T-helper 1 cell treated with Interleukin-12 subunit alpha and Interleukin-12 subunit beta and Interleukin-4 antibody, amounts not matched to agents 30 ng/mL and 1 ng/mL, for 36 hours (primary cell): Measurements from ENCODE around the gene POLR2F. TPM values are rescaled to one million over a fixed set of nuclear protein-coding genes. Genes with fewer than 3 reads are reported as not detected.

ENCODE experiments used
- intact Hi-C: fragments of 100-400 bp; cut with micrococcal nuclease; formaldehyde crosslinking; loops from one replicate; pipeline ENCODE4 v1.15.1; 2024
- total RNA-seq: library from RNA; stranded (reverse); gene quantifications from 2 replicates; pipeline ENCODE4 v1.2.3, GENCODE V29; 2022

POLR2F gene
- total RNA-seq: 71.7 and 75.6 TPM in 2 replicates

DNA sequence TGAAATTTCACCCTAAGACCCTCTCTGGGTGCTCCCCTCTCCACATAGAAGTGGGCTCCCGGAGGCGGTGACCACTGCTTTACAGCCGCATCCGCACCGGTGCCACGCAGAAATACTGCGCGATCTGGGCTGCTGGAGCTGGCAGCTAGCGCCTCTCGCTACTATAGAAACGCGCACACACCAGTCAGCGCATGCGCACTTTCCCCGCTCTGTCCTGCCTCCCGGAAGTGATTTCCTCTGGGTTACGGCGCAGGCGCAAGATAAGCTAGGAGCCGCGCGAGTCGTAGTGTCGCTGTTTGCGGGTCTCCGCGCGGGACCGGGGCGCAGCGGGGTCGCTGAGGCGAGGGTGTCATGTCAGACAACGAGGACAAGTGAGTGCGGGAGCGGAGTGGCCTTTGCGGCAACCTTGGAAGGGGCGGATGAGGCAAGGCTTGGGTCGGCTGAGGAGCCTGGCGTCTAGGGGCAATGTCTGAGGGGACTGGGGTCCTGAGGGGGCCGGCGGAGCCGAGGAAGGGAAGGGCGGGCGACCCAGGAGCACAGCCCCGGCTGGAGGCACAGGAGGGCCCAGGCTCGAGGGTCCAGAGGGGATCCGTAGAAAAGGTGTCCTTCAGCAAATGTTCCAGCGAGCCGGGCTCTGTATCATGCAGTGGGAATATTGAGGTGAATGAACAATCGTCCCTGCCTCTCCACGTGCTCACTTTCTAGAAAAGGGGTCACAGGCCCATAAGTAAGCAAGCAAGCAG, at the start of gene POLR2F, which contains the start of gene C22orf23:
TSS of gene POLR2F (plus strand) at position 263 of the 743 bp plus-strand sequence. CDS start at position 352, 89 bp downstream.
TSS of gene C22orf23 (minus strand) at position 165 of the 743 bp plus-strand sequence. CDS start 452 bp downstream, outside the sequence.
- intact Hi-C loops: loop anchor here (1.0 to 5.0 kb wide), 14 partner anchors 12 to 803 kb away; partner anchors contain the start of genes ANKRD54, CBY1, DMC1 and EIF3L

DNA sequence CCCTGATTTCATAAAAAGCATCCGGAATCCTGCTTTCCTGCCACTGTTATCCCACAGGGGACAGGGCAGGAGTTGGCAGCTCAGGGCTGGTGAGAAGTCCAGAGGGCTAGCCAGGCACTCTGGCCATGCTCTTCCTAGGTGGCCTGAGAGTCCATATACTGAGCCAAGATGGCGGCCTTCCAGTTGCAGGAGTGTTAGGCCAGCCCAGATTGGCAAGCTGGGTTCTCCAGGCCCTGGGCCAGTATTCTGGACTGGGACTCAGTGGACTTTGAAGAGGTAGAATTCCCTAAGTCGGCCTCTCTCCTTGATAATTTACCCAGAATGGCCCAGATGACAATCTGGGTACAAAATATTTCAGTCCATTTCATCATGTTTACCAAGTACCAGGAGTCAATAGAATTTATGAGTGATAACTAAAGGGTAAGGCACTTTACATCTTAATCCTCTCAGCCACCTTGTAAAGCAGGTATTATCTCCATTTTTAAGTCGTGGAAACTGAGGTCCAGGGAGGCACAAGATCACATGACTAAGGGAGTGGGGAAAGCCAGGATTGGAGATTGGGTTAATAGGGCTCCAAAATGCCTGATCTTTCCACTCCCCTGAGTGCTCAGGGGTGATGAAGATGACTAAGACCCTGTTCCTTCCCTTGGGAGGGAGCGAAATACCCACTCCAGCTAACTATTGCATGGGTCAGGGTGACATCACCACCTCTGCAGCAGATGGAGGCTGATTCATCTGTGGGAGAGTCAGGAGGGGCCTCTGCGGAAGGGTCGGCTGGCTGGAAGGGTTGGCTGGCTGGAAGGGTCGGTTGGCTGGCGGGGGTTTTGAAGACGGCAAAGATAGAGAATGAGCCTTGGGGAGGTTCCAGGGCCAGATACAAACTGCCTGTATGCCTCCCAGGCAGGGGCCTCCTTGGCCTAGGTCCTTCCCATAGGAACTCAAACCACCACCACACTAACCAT, 48.6 kb upstream of the POLR2F start:
- intact Hi-C loops: no loop called here

DNA sequence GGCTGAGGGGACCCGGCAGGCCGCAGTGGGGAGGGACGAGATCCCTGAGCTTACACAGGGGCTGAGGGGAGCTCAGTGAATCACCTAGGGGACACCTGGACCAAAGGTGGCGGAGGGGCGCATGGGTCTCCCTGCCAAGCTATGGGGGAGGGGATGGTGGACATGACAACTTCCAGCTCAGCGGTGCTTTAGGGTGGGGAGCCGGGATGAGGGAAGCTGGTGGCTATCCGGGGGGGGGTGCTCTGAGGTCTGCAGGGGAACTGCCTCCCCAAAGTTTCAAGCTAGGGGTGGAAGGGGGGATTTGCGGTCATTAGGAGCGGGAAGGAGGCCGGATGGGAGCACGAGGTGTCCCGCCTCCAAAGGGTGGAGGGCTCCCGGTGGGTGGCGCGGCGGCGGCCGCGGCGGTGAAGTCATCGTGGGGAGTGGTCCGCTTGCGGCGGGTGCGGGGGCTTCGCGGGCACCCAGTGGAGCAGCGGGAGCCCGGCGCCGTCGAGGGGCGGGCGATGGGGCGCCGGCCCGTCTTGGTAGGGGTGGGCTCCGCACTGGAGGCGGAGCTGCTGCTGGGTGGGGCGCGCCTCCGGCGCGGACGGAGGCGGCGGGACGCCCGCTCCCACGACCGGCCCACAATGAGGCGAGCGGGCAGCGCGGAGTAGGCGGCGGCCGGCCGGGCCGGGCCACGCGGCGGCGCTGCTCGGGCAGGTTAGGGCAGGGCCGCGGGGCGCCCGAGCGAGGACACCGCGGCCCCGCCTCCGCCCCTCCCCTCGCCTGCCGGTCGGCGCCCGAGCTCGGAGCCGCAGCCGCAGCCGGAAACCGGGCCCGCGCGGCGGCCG, 47.8 kb upstream of the POLR2F start, which contains the start of gene MICALL1:
TSS of gene MICALL1 (plus strand) at position 764 of the 830 bp plus-strand sequence. CDS start 126 bp downstream, outside the sequence.
- intact Hi-C loops: loop anchor here (1.0 kb wide), 2 partner anchors 9 to 29 kb away; no protein-coding TSS in a partner anchor

DNA sequence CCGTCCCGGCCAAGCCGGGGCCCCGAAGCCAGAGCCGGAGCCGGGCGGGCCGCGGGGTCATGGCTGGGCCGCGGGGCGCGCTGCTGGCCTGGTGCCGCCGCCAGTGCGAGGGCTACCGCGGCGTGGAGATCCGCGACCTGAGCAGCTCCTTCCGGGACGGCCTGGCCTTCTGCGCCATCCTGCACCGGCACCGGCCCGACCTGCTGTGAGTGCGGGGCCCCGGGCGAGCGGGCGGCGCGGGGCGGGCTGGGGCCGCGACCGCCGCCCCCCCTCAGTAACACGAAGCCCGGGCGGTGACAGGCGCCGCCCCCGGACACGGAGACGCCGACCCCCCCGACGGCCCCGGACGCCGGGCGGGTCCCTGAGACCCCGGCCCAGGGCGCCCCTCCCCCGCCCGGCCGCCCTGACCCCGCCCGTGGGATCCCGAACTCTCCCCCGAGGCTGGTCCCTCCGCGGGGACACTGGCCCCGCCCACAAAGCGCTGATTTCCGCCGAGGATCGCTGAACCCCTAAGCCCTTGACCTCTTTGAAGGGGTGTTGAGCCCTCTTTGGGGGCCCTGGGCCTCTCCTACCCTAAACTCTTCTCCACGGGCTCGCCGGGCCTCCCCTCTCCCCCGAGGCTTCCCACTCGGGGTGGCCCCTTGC, 47.0 kb upstream of the POLR2F start:
- intact Hi-C loops: loop anchor here (1.0 kb wide), 2 partner anchors 10 to 28 kb away; no protein-coding TSS in a partner anchor

DNA sequence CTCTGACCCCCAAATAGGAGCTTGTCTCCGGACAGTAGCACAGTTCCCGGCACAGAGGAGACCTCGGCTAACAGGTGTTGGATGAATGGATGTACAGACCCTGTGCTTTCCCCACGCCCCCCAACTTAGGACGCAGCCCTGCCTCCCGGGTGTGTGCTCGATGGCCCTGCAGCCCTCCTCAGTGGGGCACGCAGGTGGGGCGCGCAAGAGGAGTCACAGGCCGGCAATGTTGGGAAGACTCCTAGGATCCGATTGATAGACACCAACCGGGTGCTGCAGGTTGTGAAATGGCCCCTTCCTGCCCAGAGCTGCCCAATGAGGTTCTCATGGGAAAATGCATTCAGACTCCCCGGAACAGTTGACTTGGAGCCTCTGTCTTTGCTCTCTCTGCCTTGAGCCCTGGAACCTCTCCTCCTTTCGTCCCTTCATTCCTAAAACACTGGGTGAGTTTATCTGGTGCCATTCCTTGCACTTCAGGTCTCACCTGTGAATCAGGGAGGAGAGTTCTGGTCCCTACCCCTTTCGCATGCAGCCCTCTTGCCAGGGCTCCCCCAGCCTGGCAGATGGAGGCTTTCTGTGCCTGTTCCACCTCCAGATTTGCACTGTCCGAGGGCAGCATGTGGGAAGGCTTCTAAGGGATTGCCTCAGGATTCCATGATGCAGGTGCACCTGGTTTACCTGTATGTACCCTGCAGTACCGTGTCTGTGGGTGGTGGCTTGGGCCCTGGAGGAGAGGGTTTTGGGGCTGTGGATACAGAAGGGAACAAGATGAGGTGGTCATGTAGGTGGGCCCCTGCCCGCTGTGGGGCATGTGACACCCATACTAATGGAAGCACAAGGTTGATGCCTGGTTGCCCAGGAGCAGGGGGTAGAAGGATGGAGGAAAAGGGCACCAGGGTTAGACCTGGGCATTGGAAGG, 46.2 kb upstream of the POLR2F start:
- intact Hi-C loops: no loop called here

DNA sequence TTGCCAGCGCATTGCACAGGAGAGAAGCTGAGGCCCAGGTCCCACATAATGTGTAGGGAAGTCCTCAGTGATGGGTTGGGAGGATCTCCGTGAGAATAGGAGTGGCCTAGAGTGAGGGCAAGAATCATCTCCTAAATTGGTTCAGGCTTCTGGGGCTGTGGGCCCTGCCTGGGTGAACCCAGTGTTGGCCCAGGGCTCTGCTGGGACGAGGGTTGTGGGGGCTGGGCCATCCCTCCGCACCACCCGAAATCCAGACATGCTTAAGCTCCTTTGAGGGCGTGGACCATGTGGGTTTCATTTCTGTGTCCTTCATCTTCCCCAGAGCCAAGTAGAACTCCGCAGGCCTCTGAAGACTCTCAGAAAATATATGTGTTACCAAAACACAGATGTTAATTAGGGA, 43.7 kb upstream of the POLR2F start:
- intact Hi-C loops: no loop called here

DNA sequence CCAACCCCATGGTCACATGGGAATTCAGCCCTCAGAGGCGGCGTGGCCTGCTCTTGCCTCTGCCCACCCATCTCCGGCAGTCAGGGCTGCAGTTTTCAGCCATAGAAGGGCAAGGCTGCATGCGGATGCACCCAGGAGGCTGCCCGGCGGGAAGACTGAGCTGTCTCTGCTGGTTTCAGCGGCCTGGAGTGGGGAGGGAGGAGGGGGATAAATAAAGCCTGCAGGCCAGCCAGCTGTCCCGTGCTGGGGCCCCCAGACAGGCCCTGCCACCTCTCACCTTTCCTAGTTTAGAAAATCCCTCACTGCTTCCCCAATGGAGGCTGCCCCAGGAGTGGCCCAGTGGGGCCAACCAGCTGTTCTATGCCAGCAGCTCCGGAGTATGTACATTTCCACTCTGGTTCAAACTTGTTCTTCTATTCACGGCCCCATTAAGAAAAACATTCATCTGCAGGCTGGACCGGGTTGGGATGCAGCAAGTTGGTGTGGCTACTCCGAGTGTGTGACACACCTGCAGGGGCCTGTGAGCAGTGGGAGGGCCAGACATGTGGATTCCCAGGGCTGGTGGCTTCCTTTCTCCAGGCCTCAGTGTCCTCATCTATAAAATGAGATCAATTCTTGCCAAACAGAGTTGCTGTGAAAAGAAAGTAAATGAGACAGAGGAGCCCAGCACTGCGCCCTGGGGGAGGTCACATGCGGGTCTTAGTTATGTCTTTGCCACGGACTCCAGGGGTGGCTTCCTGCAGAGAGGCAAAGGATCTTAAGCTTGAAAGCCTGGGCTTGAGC, 42.4 kb upstream of the POLR2F start:
- intact Hi-C loops: no loop called here

DNA sequence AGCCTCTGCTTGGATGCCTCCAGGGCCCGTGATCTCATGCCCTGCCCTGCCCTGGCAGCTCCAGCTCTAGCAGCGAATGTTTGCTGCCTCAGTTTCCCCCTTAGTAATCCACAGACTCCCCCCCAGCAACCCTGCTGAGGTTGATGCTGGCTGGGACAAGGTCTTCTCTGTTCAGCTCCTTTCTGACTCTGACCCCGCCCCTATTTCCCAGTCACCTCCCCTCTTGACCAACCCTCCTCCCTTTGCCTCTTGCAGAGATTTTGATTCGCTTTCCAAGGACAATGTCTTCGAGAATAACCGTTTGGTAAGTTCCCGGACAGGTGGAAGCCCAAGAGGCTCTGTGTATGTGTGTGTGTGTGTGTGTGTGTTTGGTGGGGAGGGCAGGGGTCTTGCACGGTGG, 41.8 kb upstream of the POLR2F start:
- intact Hi-C loops: no loop called here

DNA sequence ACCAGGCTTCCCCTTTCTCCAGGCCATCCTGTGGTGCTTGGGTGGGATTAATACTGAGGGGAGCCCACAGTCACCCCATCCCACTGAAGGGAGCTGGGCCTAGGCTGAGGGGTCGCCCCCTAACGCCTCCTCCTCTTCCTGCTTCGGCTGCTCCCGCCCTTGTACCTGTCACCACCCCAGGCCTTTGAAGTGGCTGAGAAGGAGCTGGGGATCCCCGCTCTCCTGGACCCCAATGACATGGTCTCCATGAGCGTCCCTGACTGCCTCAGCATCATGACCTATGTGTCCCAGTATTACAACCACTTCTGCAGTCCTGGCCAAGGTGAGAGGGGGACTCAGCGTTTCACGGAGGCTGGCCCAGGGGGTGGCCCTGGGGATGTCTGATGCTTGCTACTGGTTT, 41.3 kb upstream of the POLR2F start:
- intact Hi-C loops: no loop called here

DNA sequence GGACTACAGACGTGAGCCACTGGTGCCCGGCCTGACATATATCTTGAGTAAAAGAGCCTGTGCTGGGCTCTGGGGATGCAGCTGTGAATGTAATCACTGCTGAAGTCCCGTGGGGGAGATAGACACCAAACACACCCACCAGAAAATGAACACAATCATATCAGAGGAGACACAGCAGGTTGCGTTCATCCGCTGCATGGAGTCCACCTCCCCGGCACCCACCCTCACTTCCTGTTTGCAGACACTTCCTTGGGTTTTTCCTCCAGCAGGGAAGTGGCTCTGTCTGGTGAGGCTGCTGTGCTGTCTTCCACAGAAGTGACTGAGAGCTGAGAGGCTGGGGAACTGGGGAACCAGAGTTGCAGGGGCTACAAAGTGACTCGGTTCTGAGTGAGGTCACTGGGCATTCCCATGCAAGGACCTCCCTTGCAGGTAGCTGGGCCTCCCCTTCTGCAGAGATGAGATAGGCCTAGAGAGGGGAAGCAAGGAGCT, 40.2 kb upstream of the POLR2F start:
- intact Hi-C loops: no loop called here

DNA sequence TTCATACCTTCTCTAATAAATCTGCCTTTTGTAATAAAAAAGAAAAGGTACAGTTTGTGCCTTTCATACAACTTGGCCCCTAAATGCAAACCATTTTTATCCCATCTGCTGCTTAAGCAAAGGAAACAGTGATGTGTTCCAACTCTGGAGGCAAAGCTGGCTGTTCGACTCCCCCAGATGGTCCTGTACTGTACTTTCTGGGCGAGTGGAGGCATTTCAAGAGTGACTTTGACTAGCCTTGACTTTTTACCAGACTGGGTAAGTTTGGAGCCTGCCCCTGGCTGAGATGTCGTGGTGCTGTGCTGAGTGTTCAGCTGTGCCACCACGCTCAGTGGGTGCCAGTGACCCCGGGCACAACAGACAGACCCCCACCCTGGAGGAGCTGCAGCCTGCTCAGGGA, 37.2 kb upstream of the POLR2F start:
- intact Hi-C loops: no loop called here

DNA sequence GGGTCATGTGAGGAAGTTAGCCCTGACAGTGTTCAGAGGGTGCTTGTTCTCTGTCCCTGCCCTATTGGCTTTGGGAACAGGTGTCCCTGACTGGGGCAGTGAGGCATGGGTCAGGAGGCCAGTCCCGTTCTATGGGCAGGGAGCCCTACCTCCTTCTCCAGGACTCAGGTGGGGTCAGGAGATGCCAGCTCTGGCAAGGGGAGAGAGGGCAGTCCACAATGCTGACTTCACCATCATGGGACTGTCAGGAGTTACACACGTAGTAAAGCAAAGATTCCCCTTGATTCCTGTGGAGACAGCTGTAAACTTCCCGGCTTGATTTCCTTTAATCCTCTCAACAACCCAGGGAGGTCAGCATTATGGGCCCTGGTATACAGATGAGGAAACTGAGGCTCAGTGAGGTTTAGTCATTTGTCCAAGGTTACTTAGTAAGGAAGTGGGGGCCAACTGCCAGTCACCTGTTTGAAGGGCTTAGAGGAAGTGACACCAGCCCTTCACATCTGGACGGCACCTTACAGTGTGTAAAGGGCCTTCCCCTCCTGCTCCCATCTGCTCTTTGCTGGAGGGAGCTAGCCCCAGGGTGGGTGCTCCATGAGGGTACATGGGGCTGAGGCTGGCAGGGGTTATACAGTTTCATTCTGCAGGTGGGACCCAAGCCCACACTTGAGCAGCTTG, 35.5 kb upstream of the POLR2F start:
- intact Hi-C loops: no loop called here

DNA sequence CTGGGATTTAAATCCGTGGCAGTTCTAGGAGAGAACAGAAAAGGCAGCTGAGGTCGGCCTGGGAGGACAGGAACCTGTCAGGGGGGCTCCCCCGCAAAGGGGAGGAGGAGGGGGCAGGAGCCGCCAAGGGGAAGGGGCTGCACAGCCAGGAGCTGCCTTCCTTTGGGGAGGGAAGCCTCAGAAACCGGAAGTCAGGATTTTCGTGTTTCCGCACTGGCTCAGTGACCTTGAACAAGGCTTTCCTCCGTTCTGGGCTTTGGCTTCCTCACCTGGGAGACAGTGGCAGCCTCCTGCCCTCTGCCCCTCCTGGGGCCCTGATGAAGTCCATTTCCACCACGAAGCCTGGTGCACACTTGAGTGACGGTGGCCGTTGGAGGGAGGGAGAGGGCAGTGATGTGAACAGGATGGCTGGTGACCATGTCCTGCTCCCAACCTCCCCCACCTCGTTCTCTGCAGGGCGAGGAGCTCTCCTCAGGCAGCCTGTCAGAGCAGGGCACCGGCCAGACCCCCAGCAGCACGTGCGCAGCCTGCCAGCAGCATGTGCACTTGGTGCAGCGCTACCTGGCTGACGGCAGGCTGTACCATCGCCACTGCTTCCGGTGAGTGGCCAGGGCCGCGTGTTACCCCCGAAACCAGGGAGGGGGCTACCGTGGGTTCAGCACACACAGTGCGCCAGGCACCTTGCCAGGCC, 34.8 kb upstream of the POLR2F start:
- intact Hi-C loops: no loop called here

DNA sequence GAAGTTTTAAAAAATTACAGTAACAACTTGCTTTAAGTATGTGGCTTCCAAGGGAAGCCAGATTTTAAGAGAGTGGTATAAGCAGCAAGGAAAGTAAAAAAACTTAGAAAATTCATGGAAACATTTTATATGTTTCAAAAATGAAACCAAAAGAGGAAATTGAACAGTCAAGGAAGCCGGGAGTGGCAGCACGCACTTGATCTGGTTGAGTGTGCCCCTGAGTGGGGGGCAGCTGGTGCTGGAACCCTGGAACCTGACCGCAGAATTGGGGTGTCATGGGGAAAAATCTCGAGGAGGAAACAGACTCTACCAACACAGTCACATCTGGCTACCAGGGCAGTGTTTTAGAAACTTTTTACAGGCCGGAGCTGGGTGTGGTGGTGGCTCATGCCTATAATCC, 33.4 kb upstream of the POLR2F start:
- intact Hi-C loops: no loop called here

DNA sequence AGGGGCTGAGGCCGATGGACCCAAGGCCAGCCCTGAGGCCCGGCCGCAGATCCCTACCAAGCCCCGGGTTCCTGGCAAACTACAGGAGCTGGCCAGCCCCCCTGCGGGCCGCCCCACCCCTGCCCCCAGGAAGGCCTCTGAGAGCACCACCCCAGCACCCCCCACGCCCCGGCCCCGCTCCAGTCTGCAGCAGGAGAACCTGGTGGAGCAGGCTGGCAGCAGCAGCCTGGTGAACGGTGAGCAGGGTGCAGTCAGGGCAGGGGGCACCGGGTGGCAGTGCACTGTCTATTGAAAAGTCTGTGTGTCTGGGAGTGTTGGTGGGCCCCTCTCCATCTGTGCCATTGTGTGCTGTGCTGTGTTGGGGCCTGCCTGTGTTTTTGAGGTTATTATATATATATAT, 31.3 kb upstream of the POLR2F start:
- intact Hi-C loops: no loop called here

DNA sequence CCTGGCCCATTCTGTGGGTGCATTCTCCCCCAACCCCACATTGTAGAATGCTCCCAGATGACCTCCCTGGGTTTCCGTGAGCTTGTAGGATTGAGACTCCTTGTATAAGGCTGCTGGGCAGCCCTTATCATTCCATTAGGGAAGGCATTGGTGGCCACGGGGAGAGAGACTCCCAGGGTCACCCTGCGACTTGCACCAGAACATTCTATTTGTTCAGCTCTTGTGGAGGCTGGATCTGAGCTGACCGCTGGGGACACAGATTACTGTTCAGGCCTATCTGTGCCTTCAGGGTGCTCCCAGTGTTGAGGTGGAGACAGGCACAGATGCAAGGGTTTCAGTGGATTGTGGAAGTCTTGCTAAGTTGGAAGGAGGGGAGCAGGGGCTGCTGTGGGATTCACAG, 29.6 kb upstream of the POLR2F start:
- intact Hi-C loops: no loop called here

DNA sequence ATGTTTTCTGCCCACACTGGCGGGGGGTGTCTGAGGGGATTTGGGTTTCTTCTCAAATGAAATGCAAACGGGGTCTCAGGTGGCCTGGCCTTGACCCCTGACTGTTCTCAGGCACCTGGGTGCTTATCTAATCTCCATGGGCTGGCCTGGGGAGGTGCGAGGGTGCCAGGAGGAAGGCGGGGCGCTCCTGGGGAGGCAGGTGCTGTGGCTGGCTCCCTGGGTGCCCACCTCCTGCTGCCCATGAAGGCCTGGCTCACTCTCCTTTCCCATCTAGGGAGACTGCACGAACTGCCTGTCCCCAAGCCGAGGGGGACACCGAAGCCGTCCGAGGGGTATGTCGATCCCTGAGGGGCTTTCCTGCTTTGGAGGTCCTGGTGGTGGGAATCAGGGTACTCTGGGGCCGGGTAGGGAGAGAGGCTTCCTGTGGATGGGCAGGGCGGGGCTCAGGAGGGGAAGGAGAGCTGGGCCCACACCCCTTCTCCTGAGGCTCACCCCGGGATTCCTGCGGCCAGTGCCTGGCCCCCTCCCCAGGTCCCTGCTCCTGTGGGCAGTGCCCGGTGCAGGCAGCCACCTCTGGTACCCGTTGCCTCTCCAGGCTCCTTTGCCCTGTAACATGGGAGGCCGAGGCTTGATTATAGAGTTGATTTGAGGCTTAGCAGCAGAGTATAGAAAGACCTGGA, 29.0 kb upstream of the POLR2F start:
- intact Hi-C loops: no loop called here
